HG03460 (cell line): ENCODE measurements around the gene PEA15.

ENCODE experiments used
- ATAC-seq: cut with Tn5 transposase; IDR thresholded peaks from one replicate; pipeline ENCODE4 v1.9.1; 2021; ENCODE audit not compliant: unreplicated experiment

PEA15 gene

GRCh38 chr1:160178731-160179130 lies 26.5 kb upstream of the PEA15 start:
- no peak for ATAC-seq

- ATAC-seq: no peak
Observed at GRCh38 chr1:160179336-160179735, 25.8 kb upstream of the PEA15 start.

DNA sequence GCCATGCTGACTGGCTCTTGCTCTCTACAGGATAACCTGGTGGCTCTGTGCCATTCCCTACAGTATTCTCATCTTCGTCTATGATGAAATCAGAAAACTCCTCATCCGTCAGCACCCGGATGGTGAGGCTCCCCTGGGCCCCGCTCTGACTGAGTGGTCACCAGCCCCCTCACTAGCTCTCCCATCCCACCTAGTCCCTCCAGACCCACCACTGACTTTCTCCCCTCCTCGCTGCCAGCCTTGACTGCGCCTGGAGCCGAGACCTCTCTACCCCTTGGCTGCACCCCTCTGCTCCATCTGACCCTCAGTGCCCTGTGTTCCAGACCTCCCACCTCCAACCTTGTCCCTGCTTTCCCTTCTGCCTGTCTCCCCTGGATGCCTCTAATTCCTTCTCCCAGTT lies 18.9 kb upstream of the PEA15 start:
- ATAC-seq: no peak

- ATAC-seq: no peak
Observed at GRCh38 chr1:160186729-160187128, 18.5 kb upstream of the PEA15 start.

- ATAC-seq: no peak
Observed at GRCh38 chr1:160187407-160187806, 17.8 kb upstream of the PEA15 start.

- no peak for ATAC-seq
Observed at GRCh38 chr1:160188341-160188740, 16.8 kb upstream of the PEA15 start.

- no peak for ATAC-seq
Observed at GRCh38 chr1:160189649-160190625, 15.2 kb upstream of the PEA15 start, which contains the start of gene CASQ1. Gene CASQ1 (plus strand): TSS chr1:160190575. CDS start chr1:160190752, 177 bp downstream.

DNA sequence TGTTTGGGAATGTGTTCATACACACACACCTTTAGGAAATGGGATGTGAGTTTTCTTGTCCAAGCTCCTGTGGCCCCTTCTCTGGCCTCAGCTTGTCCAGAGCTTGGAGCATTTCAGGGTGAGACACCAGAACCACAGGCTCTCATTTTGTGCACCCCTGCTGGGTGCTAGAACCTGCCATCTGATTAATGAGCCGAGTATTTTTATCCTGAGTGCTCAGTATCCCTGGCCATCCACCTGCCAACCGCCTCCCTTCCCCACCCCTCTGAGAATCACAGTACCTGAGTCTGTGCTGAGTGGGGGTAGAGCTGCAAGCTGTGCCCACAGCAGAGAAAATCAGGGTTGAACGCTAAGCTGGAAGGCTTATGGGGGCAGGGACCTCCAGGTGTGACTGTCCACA lies 13.4 kb upstream of the PEA15 start:
- no peak for ATAC-seq

DNA sequence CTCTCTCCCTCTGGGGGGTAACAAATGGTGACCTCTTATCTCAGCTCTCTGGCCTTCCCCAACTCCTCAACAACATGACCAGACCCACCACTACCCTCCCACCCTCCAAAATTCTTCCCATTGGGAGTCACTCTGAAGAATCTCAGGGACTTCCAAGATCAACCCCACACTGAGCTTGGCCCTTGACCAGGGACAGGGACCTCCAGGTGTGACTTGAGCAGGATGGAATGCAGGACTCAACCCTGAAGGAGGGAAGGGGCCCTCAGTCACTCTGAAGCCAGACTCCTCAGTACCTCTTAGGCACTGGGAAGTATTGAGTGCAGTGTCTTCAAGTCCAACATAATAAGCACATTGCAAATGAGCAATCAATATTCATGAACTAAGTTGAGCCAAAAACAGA lies 12.9 kb upstream of the PEA15 start:
- ATAC-seq: no peak

DNA sequence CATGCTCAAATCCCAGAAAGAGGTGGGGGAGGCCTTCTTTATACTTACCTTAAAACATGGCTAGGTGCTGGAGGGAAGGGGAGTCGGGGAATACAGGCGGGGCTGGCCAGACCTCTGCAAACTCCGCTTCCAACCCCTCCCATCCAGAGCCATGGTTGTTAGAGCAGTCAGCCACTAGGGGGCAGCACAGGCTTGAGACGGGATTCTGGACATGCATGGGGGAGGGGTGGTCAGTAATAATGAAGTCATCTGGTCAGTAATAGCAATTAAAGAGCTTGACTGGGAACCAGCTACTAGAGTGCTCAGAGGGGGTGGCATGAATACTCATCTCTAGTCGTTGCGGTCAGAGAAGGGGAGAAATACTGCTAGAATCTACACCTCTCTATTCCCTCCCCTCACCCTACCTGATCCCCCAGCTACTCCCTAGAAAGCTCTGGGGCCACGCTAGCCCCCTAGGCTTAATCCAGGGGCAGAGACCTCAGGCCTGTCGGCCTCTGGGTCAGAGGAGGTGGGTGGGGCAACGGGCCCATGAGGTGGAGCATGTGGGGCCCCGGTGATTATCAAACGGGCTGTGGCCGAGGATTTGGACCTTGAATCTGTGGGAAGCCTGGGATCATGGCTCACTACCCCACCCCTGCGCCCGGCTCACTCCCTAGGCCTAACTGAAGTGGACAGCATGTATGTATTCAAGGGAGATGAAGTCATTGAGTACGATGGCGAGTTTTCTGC lies 11.9 kb upstream of the PEA15 start:
- ATAC-seq: peak; percentile 72

- no peak for ATAC-seq
Observed at GRCh38 chr1:160193832-160194736, 11.1 kb upstream of the PEA15 start.

DNA sequence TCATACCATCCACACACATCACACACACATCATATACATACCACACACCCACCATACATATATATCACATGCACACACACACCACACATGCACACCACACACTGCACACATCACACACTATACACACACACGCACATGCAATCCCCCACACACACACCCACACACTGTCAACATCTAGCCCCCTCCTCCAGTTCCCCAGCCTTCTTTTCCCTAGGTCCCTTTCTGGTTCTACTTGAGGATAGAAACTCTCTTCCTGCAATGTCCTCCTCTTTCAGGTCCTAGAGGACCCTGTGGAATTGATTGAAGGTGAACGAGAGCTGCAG lies 10.5 kb upstream of the PEA15 start:
- no peak for ATAC-seq

GRCh38 chr1:160196143-160196542 lies 9.0 kb upstream of the PEA15 start:
- no peak for ATAC-seq

DNA sequence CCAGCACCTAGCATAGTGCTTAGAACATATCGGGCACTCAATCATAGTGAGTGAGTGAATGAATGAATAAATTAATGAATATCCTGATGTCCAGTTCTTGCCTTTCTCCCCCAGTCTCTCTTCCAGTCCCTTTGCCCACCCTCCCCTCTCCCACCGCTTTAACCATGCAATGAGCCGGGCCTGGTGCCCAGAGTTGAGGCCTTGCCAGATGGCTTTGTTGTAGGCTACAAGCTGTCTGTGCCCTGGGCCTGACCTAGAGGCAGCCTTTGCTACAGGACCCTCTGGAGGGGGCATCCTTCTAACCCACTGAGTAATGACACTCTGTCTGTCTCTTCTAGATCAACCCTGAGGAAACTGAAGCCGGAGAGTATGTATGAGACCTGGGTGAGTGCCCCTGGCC lies 8.0 kb upstream of the PEA15 start:
- no peak for ATAC-seq

- no peak for ATAC-seq
Observed at GRCh38 chr1:160200786-160201185, 4.4 kb upstream of the PEA15 start.

GRCh38 chr1:160204526-160205241 lies 500 bp upstream of the PEA15 start:
- ATAC-seq: peak; percentile 70

- peak; percentile 46 for ATAC-seq
Observed at GRCh38 chr1:160206036-160206389, 829 bp downstream of the PEA15 start.

DNA sequence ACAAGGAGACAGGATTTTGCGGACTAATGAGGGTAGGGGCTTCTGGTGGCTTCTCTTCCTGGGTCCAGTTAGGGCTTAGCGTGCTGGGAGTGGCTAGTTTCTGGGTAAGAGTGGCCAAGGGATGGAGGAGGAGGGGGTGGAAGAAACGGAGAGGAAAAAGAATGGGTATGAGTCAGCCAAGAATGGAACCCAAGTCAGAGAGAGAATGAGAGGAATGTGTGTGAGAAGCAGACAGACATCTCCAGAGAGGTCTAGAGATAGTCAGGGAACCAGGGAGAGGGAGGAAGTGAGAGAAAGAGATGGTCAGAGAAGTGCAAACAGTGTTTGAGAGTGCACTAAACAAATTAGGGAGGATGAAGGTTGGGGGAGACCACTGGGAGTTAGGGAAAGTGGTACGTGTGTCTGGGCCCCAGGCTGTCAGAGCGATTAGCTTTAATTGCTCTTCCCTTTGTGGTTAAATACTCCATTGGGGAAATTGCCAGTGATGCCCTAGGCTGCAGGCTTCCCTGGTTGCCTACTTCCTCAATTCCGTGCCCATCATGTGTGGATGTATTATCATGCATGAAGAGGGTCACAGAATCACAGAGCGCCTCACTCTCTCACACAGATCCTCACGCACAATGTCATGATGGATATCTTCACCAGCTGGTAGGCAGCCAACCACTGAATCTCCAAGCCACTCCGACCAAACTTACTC lies 1.4 kb downstream of the PEA15 start:
- ATAC-seq: no peak

DNA sequence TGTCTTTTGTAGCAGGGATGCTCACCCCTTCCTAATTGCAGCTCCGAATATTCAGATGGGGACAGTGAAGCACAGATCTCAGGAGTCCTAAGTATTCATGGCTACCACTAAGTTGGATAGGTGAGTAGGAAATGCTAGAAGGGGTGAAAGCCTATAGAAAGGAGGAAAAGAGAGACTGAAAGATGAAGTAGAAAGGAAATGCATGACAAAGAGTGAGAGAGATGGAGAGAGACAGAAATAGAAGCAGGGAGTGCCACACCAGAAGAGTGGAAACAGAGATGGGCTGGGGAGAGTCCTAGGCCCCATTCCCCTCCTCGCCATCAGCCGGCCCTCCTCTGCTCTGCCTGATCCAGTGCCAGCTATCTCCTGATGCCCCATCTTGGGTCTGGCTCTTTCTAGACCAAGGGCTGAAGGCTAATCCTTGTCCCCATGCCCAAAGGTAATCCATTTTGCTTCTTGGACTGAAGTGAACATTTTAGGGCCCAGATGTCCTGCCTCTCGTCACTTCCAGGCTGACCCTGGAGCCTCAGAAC lies 2.0 kb downstream of the PEA15 start:
- ATAC-seq: no peak
